ENCODE results near the gene NAA15. TPM values are rescaled to one million over a fixed set of nuclear protein-coding genes. Genes with fewer than 3 reads are reported as not detected.
"Not testable (repeated sequence)": the region's sequence is repeated elsewhere in the genome, so short reads cannot be mapped to it uniquely, and the experiment has no call there.

NAA15 gene
- total RNA-seq, 1 donor = 46.5 TPM

DNA sequence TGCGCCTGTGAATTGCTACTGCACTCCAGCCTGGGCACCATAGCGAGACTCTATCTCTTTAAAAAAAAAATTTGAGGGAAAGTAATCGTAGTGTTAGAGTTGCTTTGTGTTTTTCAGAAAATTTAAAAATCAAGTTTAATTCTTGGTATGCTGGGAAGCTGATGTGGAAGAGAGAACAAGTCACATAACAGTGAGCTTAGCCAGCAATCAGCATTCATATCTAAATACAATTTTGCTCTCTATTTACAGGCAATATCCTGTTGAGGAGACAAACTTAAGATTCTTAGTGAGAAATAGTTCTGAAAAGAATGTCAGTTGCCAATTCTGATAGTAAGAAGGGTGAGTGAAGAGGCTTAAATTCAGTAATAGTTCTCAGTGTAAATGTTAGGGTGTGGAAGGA, 10.6 kb downstream of the NAA15 start:
- H3K4me3 ChIP-seq (ENCODE audit: low read depth, low read length) = no peak overlapping the region
- TF ChIP-seq, protein P1, sequence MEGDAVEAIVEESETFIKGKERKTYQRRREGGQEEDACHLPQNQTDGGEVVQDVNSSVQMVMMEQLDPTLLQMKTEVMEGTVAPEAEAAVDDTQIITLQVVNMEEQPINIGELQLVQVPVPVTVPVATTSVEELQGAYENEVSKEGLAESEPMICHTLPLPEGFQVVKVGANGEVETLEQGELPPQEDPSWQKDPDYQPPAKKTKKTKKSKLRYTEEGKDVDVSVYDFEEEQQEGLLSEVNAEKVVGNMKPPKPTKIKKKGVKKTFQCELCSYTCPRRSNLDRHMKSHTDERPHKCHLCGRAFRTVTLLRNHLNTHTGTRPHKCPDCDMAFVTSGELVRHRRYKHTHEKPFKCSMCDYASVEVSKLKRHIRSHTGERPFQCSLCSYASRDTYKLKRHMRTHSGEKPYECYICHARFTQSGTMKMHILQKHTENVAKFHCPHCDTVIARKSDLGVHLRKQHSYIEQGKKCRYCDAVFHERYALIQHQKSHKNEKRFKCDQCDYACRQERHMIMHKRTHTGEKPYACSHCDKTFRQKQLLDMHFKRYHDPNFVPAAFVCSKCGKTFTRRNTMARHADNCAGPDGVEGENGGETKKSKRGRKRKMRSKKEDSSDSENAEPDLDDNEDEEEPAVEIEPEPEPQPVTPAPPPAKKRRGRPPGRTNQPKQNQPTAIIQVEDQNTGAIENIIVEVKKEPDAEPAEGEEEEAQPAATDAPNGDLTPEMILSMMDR (IDR thresholded peaks at IDR 0.05; ENCODE audit: insufficient read depth, low read length) = no peak
- DNase-seq (ENCODE audit: low read depth) = no peak

DNA sequence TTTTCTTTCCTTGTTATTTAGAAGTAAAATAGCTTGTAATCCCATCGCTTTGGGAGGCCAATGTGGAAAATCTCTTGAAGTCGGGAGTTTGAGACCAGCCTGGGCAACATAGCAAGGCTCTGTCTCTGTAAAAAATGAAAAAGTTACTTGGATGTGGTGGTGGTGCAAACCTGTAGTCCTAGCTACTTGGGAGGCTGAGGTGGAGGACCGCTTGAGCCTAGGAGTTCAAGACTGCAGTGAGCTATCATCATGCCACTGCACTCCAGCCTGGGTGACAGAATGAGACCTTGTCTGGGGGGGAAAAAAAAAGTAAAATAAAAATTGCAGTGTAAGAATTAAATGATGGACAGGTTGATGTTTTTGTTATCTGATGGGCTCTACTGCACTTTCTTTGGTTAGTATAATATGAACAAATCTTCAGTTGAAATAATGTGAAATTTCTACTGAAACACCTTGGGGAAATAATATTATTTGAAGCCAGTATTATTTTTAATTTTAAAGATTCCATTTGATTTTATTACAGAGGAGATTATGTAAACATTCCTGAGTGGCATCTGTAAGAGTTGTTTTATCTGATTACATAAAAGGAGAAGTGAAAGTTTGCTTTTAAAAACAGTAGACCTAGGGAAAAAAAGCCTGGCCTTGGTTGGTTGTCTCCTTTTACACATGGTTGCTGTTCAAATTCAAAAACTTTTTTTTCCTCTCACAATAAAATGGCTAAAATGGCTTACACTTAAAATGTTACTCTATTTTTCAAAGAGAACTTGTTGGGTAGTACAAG, 11.4 kb downstream of the NAA15 start:
- H3K4me3 ChIP-seq (ENCODE audit: low read depth, low read length) = no peak overlapping the region
- no peak for DNase-seq (ENCODE audit: low read depth)
- TF ChIP-seq, protein P1 (IDR thresholded peaks at IDR 0.05; ENCODE audit: insufficient read depth, low read length) = no peak

DNA sequence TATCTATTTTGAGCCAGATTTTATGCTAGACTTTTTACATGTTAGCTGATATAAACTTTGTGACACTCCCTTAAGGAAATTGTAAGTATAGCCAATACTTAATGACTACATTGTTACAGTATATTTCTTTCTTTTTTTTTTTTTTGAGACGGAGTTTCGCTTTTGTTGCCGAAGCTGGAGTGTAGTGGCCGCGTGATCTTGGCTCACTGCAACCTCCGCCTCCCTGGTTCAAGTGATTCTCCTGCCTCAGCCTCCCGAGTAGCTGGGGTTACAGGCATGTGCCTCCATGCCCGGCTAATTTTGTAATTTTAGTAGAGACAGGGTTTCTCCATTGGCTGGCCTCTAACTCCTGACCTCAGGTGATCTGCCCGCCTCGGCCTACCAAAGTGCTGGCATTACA, 12.1 kb downstream of the NAA15 start:
- H3K4me3 ChIP-seq (ENCODE audit: low read depth, low read length); DNase-seq (ENCODE audit: low read depth): not testable (repeated sequence)

DNA sequence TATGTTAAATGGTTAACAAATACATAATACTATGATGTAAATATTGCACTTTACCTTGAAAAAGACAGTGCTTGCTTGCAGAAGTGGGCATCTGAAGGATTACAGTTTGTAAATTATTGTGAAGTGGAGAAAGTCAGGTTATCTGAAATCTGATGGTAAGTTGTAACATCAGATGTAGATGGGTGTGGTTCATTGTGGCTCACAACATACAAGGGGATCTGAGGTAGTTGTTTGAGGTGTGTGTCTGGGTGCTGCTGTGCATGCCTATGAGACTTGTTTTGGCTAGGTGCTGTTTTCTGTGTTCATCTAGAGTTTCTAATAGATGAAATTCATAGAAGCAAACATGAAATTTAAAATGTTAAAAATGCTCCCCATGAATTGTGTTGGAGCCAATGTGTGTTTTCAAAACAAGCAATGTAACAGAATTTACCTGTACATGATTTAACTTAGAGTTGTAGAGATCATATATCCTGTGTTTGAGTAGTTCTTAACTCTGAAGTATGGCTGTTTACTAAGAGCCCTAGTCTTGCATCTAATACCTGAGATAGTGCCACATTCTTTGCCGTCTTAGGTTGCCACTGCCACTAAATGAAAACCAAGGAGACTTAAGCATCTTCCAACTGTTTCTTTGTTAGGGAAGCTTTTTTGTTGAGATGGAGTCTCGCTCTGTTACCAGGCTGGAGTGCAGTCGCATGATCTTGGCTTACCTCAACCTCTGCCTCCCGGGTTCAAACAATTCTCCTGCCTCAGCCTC, 12.9 kb downstream of the NAA15 start:
- DNase-seq (ENCODE audit: low read depth) = no peak
- no peak overlapping the region for H3K4me3 ChIP-seq (ENCODE audit: low read depth, low read length)
- TF ChIP-seq, protein P1 (IDR thresholded peaks at IDR 0.05; ENCODE audit: insufficient read depth, low read length) = no peak

DNA sequence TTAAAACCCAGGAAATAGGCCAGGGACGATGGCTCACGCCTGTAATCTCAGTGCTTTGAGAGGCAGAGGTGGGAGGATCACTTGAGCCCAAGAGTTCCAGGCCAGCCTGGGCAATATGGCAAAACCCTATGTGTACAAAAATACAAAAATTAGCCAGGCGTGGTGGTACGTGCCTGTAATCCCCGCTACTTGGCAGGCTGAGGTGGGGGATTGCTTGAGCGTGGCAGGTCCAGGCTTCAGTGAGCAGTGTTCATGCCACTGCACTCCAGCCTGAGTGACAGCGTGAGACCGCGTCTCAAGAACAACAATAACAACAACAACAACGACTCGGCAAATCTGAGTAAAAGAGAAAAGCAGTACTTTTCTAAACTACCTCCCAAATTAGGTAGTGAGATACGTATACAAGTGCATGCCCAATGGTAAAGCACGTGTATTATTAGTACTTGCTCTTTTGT, 13.9 kb downstream of the NAA15 start:
- TF ChIP-seq, protein P1 (IDR thresholded peaks at IDR 0.05; ENCODE audit: insufficient read depth, low read length) = no peak
- H3K4me3 ChIP-seq (ENCODE audit: low read depth, low read length) = no peak overlapping the region
- no peak for DNase-seq (ENCODE audit: low read depth)

DNA sequence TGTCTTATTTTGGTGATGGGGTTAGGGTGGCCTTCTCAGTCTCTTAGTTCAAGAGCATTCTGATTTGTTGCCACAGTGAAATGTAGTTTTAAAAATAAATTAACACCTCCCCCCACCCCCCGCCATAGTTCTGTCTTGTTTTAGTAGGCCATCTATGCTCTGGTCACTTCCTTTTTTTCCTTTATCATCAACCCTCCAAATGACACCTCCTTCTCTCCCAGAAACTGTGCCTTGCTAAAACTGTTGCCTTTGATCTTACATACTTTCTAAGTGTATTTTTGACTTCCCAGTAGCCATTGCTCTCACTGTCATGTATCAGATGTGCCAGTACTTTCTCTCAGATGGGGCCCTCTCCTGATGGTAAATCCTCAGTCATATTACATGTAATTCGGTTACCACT, 15.4 kb downstream of the NAA15 start:
- TF ChIP-seq, protein P1 (IDR thresholded peaks at IDR 0.05; ENCODE audit: insufficient read depth, low read length) = no peak
- no peak overlapping the region for H3K4me3 ChIP-seq (ENCODE audit: low read depth, low read length)
- DNase-seq (ENCODE audit: low read depth) = no peak

DNA sequence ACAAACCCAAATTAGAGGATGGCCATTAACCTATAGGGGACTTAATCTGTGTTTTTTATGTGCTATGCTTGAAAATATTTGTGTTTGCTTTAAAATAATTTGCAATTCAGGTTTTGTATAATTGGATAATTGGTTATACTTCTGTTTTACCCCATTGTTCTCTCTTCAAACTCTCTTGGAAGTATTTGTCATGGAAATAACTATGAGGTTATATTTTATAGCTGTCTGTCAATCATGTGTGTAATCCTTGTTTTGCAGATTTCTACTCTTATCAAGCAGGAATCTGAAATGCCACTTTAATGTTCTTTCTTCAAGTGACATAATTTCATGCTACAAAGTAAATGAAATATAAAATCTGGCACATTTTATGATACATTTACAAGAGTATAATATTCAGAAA, 16.3 kb downstream of the NAA15 start:
- H3K4me3 ChIP-seq (ENCODE audit: low read depth, low read length) = no peak overlapping the region
- no peak for DNase-seq (ENCODE audit: low read depth)
- TF ChIP-seq, protein P1 (IDR thresholded peaks at IDR 0.05; ENCODE audit: insufficient read depth, low read length) = no peak
